Psoas muscle (tissue), 8 donors: ENCODE data around the gene IGSF22. TPM values are rescaled to one million over a fixed set of nuclear protein-coding genes. Genes with fewer than 3 reads are reported as not detected.

Experiments used
- ATAC-seq, 4 donors: fragments of 200-7000 bp; cut with Tn5 transposase; one replicate each; pipeline ENCODE4 v1.9.1; 2020; ENCODE audit warnings: moderate library complexity in 3 of 4, mild to moderate bottlenecking in 2 of 4
- DNase-seq, 2 donors: peaks; one replicate each; pipeline ENCODE4 v3.0.0-alpha.2; 2020
- H3K27ac ChIP-seq: fragments of 200-600 bp; one replicate; pipeline ENCODE4 v1.8.0; 2022
- H3K27me3 ChIP-seq, 3 donors: fragments of 200-600 bp in 1 of 3; one replicate each; pipeline versions ENCODE4 v1.6.1 to v1.8.0; 2013 to 2022; ENCODE audit warnings: low read length in 2 of 3, mild to moderate bottlenecking in 2 of 3, moderate library complexity in 1 of 3; ENCODE audit not compliant: insufficient read depth in 3 of 3
- H3K36me3 ChIP-seq, 2 donors: fragments of 200-600 bp in 1 of 2; one replicate each; pipeline versions ENCODE4 v1.6.1 to v1.8.0; 2013 to 2022; ENCODE audit warnings: low read depth in 1 of 2, mild to moderate bottlenecking in 1 of 2, moderate library complexity in 1 of 2; ENCODE audit not compliant: insufficient read depth in 1 of 2
- H3K4me1 ChIP-seq: fragments of 200-600 bp; one replicate; pipeline ENCODE4 v1.8.0; 2022
- H3K4me3 ChIP-seq: fragments of 200-600 bp; one replicate; pipeline ENCODE4 v1.8.0; 2022; ENCODE audit warnings: mild to moderate bottlenecking
- H3K9me3 ChIP-seq: fragments of 200-600 bp; one replicate; pipeline ENCODE4 v1.8.0; 2022
- WGBS, 3 donors: extraction: QIAGEN DNeasy Blood & Tissue Kit; methylation state at CpG; one replicate each; pipeline versions ENCODE4 v1.1.6 to v1.1.7; 2013; 5-methylcytosine and 5-hydroxymethylcytosine counted together
- intact Hi-C, 2 donors: fragments of 100-400 bp; cut with DNase I; formaldehyde crosslinking; loops; one replicate each; pipeline versions ENCODE4 v1.11.0 to v1.14.2; 2022
- polyA plus RNA-seq, 3 donors: library from polyadenylated mRNA; stranded (reverse); fragments of 200-250 nt; gene quantifications; one replicate each; pipeline ENCODE4 v1.2.3, GENCODE V29; 2013
- total RNA-seq, 4 donors: library from RNA; stranded (reverse); fragmentation: NEBNext Ultra II Directional in 2 of 4; extraction: Animal tissue kit (Norgen Biotek cat#: 25700) in 2 of 4; gene quantifications; one replicate each; pipeline versions ENCODE4 v1.2.1 to v1.2.4, GENCODE V29; 2021 to 2023
- TF ChIP-seq, protein P1 (sequence below): fragments of 200-600 bp; IDR thresholded peaks from one replicate; pipeline ENCODE4 v1.8.0; 2022; ENCODE audit warnings: antibody characterized with exemption
- donor health status: healthy with polysubstance abuse.
- donor health status: DM: no; HTN: no; CAD: no; lungs with moderate emphysema.
- donor health status: Bipolar disorder and iron deficiency.
- donor health status: healthy.
- donor health status: DM: yes; HTN: yes; CAD: no.
- donor health status: DM: no; HTN: no; CAD: no.
- donor health status: DM: no; HTN: no; CAD: no.
- donor health status: DM: yes; HTN: yes; CAD: no.

Gene IGSF22
- total and polyA plus RNA-seq, 7 donors, result 0.03 to 0.87 (median 0.49) TPM

DNA sequence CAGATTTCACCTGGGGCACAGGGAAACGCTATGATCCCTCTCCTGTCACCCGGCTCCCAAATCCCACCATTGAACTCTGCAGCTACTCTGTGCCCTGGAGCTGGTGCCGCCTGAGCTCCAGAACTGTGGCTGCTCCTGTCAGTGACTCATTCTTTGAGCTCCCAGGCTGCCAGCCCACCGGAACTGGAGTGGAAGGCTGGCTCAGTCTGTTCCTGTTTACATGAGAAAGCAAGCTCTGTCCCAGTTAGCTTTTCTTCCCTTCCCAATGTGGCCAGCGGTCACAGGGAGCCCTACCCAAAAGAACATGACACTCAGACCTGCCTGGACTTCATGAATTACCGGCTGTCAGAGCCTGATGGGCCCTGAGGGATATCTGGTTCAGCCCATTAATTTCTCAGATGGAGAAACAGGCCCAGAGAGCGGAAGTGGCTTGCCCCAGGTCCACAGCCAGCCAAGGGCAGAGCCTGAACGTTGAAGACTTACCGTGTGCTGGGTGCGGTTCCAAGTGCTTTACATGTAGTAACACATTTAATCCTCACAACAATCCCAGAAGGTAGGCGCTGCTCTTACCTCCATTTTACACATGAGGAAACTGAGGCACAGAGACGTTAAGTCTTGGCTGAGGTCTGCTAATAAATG lies 23.8 kb upstream of the IGSF22 start:
- Histone ChIP-seq H3K4me3 (no peak overlapping the region), H3K36me3 (no peaks in the 10 kb centered on the region), H3K9me3 (no peaks in the 10 kb centered on the region), H3K27me3 (peaks cover 0 to 3% (median 2%) of the 10 kb centered on the region in 3 donors), H3K4me1 (no peaks in the 10 kb centered on the region), H3K27ac (no peak overlapping the region)
- 57 to 67% (median 61%) methylated on average over 12 of the region's 12 CpGs for WGBS, 3 donors
- intact Hi-C loops, result no loop called here
- DNase-seq, result no peak
- ATAC-seq, result no peak
- TF ChIP-seq, protein P1, sequence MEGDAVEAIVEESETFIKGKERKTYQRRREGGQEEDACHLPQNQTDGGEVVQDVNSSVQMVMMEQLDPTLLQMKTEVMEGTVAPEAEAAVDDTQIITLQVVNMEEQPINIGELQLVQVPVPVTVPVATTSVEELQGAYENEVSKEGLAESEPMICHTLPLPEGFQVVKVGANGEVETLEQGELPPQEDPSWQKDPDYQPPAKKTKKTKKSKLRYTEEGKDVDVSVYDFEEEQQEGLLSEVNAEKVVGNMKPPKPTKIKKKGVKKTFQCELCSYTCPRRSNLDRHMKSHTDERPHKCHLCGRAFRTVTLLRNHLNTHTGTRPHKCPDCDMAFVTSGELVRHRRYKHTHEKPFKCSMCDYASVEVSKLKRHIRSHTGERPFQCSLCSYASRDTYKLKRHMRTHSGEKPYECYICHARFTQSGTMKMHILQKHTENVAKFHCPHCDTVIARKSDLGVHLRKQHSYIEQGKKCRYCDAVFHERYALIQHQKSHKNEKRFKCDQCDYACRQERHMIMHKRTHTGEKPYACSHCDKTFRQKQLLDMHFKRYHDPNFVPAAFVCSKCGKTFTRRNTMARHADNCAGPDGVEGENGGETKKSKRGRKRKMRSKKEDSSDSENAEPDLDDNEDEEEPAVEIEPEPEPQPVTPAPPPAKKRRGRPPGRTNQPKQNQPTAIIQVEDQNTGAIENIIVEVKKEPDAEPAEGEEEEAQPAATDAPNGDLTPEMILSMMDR, result no peak

DNA sequence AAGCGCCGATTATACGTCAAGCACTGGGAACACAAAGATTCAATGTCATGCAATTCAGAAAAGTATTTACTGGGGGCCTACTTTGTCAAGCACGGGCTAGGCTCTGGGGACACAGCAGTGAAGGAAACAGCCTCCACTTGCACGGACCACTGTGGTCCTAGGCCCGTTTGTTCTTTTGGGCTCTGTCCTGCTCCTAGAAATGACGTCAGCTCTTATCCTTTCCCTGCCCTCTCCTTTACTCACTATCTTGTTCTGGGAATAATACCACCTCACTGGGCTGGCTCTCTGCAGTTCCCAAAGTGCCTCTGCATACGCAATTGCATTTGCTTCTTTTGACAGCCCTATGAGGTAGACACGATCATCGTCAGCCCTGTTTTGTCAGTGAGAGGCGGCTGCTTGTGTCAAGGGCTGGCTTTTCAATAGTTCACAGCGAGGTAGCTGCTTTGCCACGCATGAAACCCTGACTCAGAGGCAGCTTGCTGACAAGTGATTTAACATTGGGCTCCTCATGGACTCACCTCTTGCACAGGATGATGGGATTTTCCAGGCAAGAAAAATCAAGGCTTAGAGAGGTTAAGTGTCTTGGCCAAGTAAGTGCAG lies 22.9 kb upstream of the IGSF22 start:
- Histone ChIP-seq H3K9me3 (no peaks in the 10 kb centered on the region), H3K27ac (no peak overlapping the region), H3K36me3 (no peaks in the 10 kb centered on the region), H3K4me1 (no peaks in the 10 kb centered on the region), H3K27me3 (peaks cover 0 to 3% (median 2%) of the 10 kb centered on the region in 3 donors), H3K4me3 (no peak overlapping the region)
- 70 to 79% (median 75%) methylated on average over 13 of the region's 13 CpGs for WGBS, 3 donors
- ATAC-seq (no peak), DNase-seq (no peak)
- intact Hi-C loops, result no loop called here
- TF ChIP-seq, protein P1, result no peak

DNA sequence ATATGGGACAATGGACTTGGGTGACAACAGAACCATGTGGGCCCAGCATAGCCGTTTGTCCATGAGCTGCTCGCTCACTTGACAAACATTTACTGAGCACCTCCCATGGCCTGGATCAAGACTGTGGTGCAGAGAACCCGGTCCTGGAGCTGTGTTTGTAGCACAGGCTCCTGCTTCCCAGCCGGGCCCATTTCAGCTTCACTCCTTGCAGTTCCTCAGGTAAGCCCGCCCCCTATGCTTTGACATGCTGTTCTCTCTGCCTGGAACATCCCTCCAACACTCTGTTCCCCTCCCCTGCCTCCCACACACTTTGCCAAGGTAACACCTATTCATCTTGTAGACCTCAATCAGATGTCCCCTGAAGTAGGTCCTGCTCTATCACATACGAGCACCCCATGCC lies 19.3 kb upstream of the IGSF22 start:
- H3K4me1 ChIP-seq, result no peaks in the 10 kb centered on the region
- no peaks in the 10 kb centered on the region for H3K36me3 ChIP-seq
- ATAC-seq (no peak), DNase-seq (no peak)
- no peaks in the 10 kb centered on the region for H3K9me3 ChIP-seq
- no peak overlapping the region for H3K27ac ChIP-seq
- intact Hi-C loops, result no loop called here
- TF ChIP-seq, protein P1, result no peak
- no peaks in the 10 kb centered on the region for H3K27me3 ChIP-seq
- no peak overlapping the region for H3K4me3 ChIP-seq
- WGBS, 3 donors, result 70 to 79% (median 78%) methylated on average over 6 of the region's 6 CpGs

DNA sequence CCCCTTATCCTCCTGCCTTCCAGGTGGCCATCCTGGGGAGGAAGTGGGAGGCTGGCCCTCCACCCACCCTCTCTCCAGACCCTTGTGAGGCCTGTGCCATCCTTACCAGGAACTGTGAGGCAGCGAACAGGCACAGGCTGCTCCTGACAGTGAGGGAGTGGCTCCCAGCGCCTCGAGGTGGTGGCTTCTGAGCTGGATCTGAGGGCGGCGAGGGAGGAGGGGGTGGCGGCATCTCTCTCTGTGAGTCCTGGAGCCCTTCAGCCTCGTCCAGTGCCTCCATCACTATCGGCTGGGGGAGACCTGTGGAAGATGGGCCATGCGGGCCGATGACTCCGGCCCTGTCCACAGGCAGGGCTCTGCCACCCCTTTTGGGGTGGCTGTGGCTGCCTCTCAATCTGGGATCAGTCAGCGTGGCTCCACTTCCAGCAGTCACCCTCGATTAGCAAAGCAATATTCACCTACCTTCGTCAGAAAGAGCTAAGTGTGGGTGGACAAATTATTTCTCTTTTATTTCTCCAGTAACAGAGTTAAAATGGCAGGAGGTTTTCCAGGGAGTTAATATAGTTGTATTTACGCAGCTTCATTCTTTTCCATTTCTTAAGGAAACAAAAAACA lies 18.0 kb upstream of the IGSF22 start:
- Histone ChIP-seq H3K9me3 (no peaks in the 10 kb centered on the region), H3K27me3 (no peaks in the 10 kb centered on the region), H3K4me1 (no peaks in the 10 kb centered on the region), H3K27ac (no peak overlapping the region), H3K4me3 (no peak overlapping the region), H3K36me3 (no peaks in the 10 kb centered on the region)
- ATAC-seq (no peak), DNase-seq (no peak)
- intact Hi-C loops, result no loop called here
- 80 to 85% (median 82%) methylated on average over 15 of the region's 15 CpGs for WGBS, 3 donors
- TF ChIP-seq, protein P1, result no peak
